Urinary bladder (tissue), 4 donors: ENCODE measurements around the gene TBRG4. TPM values are rescaled to one million over a fixed set of nuclear protein-coding genes. Genes with fewer than 3 reads are reported as not detected.

Experiments
- DNase-seq: peaks from one replicate; pipeline ENCODE4 v3.0.0-alpha.2; 2015; ENCODE audit errors: extremely low spot score
- H3K27ac ChIP-seq: one replicate; pipeline ENCODE4 v1.5.1; 2013; ENCODE audit warnings: low read depth, mild to moderate bottlenecking, moderate library complexity
- H3K36me3 ChIP-seq: one replicate; pipeline ENCODE4 v1.6.1; 2013; ENCODE audit warnings: mild to moderate bottlenecking, moderate library complexity; ENCODE audit not compliant: insufficient read depth
- H3K4me1 ChIP-seq: one replicate; pipeline ENCODE4 v1.6.1; 2013; ENCODE audit warnings: mild to moderate bottlenecking, moderate library complexity; ENCODE audit not compliant: insufficient read depth
- H3K4me3 ChIP-seq: one replicate; pipeline ENCODE4 v1.5.1; 2013; ENCODE audit warnings: low read depth, low read length
- WGBS: extraction: QIAGEN DNeasy Blood & Tissue Kit; methylation state at CpG from one replicate; pipeline ENCODE4 v1.1.7; 2013; 5-methylcytosine and 5-hydroxymethylcytosine counted together
- polyA plus RNA-seq: library from polyadenylated mRNA; stranded (reverse); fragments of 200-250 nt; gene quantifications from one replicate; pipeline ENCODE4 v1.2.3, GENCODE V29; 2013
- total RNA-seq: library from RNA; depleted of rRNA; stranded (reverse); fragments of >200 nt; gene quantifications from one replicate; pipeline ENCODE4 v1.2.3, GENCODE V29; 2014
- donor health status: healthy with polysubstance abuse.
- donor health status: healthy.

The TBRG4 gene
- total and polyA plus RNA-seq, 2 donors: 41.6 to 56.5 TPM

- Histone ChIP-seq H3K27ac (no peak overlapping the region), H3K4me1 (no peaks in the 10 kb centered on the region), H3K36me3 (peaks cover 2% of the 10 kb centered on the region), H3K4me3 (no peak overlapping the region)
- DNase-seq: no peak
- WGBS: 94% methylated on average over 1 of the region's 1 CpG
Measured at GRCh38 chr7:45075355-45075644, 36.2 kb downstream of the TBRG4 start.

DNA sequence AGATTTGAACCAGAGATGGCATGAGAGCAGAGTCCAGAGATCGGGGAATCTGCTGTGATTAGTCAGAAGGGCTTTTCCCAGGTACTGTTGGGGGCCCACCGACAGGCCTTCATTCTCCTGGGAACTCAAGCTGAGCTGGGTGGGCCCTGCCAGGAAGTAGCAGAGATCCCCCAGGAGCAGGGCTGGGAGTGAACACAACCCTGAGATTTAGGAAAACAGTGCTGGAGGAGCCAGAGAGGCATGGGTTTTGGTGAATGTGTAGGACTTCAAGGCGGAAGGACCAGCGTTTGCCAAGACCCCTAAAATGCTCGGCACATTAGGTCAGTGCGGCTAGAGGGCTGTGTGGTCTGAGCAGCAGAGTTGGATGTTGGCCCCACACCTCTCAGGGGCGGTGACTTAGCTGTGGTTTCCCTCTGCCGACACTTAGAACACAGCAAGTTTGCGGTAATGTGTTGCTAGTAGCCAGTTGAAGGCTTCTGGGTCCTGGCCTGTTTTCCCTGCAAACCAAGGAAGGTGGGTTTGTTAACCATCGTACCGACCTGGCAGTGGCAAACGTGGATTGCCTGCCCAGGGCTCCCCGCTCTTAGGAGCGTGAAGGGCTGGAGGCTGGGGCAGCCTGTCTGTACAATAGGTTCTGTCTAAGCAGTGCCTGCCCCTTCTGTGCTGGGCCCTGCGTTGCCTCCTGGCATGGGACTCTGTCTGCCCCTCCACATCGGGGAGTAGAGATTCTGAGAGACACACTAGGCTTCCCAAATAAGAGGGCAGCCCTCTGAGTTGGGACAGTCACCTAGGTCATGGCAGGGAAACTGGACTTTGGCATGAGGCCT is 36.8 kb downstream of the TBRG4 start:
- Histone ChIP-seq H3K27ac (no peak overlapping the region), H3K4me1 (no peaks in the 10 kb centered on the region), H3K4me3 (no peak overlapping the region), H3K36me3 (peaks cover 2% of the 10 kb centered on the region)
- WGBS: 92% methylated on average over 16 of the region's 16 CpGs
- DNase-seq: no peak

DNA sequence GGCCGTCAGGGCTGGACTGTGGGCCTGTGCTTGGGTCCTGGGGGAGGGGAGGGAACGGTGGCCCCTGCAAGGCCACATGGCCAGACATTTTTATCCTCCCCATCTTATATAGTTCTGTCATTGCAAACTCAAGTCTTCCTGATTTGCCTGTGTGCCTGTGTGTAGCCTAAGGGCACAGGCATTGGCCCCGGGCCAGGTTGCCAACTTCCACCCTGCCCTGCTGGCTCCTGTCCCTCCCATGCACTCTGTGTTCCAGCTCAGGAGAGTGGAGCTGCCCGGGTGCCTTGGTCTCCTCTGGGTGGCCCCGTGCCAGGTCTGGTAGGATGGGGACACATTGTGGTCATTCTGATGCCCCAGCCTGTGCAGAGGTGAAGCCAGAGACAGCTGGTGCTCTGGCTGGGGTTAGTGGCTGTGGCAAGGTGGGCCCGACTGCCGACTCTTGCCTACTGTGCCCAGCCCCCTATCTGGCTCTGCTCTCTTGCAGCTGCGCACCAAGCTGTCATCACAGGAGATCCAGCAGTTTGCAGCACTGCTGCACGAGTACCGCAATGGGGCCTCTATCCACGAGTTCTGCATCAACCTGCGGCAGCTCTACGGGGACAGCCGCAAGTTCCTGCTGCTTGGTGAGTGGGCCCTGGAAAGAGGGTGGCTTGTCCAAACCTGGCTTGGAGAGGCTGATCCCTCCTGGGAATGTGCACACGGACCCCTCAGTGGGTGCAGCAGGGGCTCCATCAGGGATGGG is 37.5 kb downstream of the TBRG4 start:
- no peak for DNase-seq
- H3K4me3 ChIP-seq: no peak overlapping the region
- H3K27ac ChIP-seq: no peak overlapping the region
- H3K4me1 ChIP-seq: no peaks in the 10 kb centered on the region
- peaks cover 3% of the 10 kb centered on the region for H3K36me3 ChIP-seq
- WGBS: 90% methylated on average over 15 of the region's 15 CpGs

GRCh38 chr7:45073031-45073785 is 38.3 kb downstream of the TBRG4 start:
- DNase-seq: no peak
- H3K4me1 ChIP-seq: no peaks in the 10 kb centered on the region
- peaks cover 3% of the 10 kb centered on the region for H3K36me3 ChIP-seq
- H3K27ac ChIP-seq: no peak overlapping the region
- WGBS: 81% methylated on average over 17 of the region's 17 CpGs
- no peak overlapping the region for H3K4me3 ChIP-seq

DNA sequence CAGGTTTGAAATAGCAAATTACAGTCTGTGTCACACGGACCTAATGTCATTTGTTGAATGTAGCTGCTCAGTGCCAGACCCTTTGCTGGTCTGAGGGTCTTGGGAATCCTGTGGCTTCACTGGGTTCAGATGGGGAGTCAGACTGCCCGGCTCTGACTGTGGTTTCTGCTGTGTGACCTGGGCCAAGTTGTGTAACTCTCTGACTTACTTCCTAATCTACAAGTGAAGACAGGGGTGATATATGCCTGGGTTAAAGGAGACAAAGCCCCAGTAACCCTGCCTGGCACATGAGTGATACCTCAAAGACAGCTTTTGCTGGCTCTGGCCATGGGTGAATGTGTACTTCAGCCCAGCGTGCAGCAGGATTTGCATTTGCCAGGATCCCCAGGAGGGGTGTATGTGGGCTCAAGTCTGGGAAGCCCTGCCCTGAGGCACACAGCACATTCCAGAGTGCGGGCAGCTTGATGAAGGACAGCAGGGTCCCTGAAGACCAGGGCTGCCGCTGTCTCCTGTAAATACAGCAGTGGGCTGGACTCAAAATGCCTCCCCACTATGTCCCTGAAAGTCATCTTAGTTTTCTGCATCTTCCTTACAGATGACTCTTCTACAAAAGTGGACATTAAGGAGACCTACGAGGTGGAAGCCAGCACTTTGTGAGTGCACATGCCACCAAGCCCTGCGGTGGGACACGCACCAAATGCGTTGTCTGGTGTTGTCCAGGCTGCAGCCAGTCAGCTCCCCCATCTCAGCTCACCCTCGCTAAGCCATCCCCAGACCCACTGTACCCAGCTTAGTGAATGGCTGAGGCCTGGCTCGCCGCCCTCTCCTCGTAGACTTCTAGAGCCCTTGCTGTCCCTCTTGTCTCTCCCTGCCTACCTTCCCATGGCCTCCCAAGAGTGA is 39.1 kb downstream of the TBRG4 start:
- WGBS: 86% methylated on average over 13 of the region's 13 CpGs
- H3K27ac ChIP-seq: no peak overlapping the region

DNA sequence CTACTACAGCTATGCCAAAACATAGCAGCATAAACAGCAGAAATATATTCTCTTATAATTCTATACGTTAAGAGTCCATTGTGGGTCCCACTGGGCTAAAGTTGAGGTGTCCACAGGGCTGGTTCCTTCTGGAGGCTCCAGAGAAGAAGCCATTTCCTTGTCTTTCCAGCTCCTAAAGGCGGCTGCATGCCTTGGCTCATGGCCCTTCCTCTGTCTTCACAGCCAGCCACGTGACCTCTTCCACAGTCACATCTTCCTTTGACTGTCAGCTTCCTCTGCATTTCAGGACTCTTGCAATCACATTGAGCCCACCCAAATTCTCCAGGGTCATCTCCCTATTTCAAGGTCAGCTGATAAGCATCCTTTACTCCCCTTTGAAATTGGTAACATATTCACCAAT is 40.0 kb downstream of the TBRG4 start:
- 86% methylated on average over 3 of the region's 3 CpGs for WGBS
- no peaks in the 10 kb centered on the region for H3K4me1 ChIP-seq
- no peak overlapping the region for H3K4me3 ChIP-seq
- H3K36me3 ChIP-seq: peaks cover 4% of the 10 kb centered on the region
- H3K27ac ChIP-seq: no peak overlapping the region
- no peak for DNase-seq

More for the DNA sequence above, 39.1 kb downstream of the TBRG4 start:
- H3K36me3 ChIP-seq: peaks cover 3% of the 10 kb centered on the region
- H3K4me3 ChIP-seq: no peak overlapping the region
- no peak for DNase-seq
- H3K4me1 ChIP-seq: no peaks in the 10 kb centered on the region

DNA sequence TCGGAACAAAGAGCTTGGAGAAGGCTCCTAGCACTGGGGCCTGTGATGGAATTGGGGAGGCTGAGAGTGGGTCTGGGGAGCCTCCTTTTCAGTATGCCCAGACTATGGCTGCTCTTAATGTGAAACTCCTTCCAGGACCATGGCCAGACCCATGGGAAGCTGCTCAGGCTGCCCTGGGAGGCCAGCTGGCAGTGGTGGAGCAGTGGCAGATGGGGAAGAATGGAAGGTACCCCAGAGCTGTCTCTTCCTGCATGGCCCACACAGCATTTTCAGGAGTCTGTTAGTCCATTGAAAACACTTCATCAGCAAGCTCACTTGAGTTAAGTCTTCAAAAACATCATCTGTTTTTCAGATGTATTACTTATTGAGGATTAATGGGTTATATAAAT is 41.2 kb downstream of the TBRG4 start:
- WGBS: 96% methylated on average over 1 of the region's 1 CpG
- Histone ChIP-seq H3K36me3 (peaks cover 4% of the 10 kb centered on the region), H3K4me1 (no peaks in the 10 kb centered on the region), H3K4me3 (no peak overlapping the region), H3K27ac (no peak overlapping the region)
- DNase-seq: no peak

- Histone ChIP-seq H3K27ac (no peak overlapping the region), H3K4me1 (no peaks in the 10 kb centered on the region), H3K4me3 (no peak overlapping the region), H3K36me3 (peaks cover 4% of the 10 kb centered on the region)
- no peak for DNase-seq
- WGBS: 90% methylated on average over 15 of the region's 15 CpGs
Measured at GRCh38 chr7:45069444-45070253, 41.8 kb downstream of the TBRG4 start.

GRCh38 chr7:45068236-45069023 is 43.1 kb downstream of the TBRG4 start:
- H3K4me3 ChIP-seq: no peak overlapping the region
- no peak overlapping the region for H3K27ac ChIP-seq
- H3K36me3 ChIP-seq: peaks cover 4% of the 10 kb centered on the region
- H3K4me1 ChIP-seq: no peaks in the 10 kb centered on the region
- DNase-seq: no peak
- 94% methylated on average over 15 of the region's 15 CpGs for WGBS

DNA sequence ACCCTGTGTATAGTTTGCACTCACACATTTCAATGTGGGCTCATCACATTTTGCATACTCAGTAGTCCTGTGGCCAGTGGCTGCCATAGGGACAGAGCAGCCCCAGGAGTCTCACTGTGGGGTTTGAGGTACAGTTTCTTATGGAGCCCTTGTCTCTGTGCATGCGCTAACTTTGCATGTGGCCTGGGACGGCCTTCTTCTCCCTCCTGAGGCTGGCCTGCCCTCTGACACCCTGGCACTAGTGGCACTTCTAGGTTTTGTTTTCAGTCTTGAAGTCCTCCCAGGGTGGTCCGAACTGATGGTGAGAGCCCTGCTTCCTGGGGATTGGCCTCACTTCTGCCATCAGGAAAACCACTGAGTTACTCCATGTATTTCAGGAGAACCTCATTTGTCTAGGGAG is 43.9 kb downstream of the TBRG4 start:
- no peaks in the 10 kb centered on the region for H3K4me1 ChIP-seq
- H3K27ac ChIP-seq: no peak overlapping the region
- 95% methylated on average over 3 of the region's 3 CpGs for WGBS
- H3K4me3 ChIP-seq: no peak overlapping the region
- DNase-seq: no peak
- H3K36me3 ChIP-seq: peaks cover 4% of the 10 kb centered on the region

- Histone ChIP-seq H3K4me3 (no peak overlapping the region), H3K27ac (no peak overlapping the region), H3K4me1 (no peaks in the 10 kb centered on the region), H3K36me3 (peaks cover 4% of the 10 kb centered on the region)
- no peak for DNase-seq
- WGBS: 87% methylated on average over 7 of the region's 7 CpGs
Measured at GRCh38 chr7:45066409-45066808, 45.1 kb downstream of the TBRG4 start.
